ENCODE measurements around the gene FBXO10.

GRCh38 chr9:37543468-37543867 lies 32.7 kb downstream of the FBXO10 start:
- TF ChIP-seq MAX (IDR thresholded peaks at IDR 0.05; ENCODE audit: low read depth, low read length), result no peak
- no peak for TF ChIP-seq MYC (IDR thresholded peaks at IDR 0.05; ENCODE audit: low read depth, low read length)
- TF ChIP-seq CTCF (IDR thresholded peaks at IDR 0.05; ENCODE audit: low read depth, low read length), result no peak

Measured in NB4 (cell line).